ENCODE results near the gene CGN.

CGN gene

DNA sequence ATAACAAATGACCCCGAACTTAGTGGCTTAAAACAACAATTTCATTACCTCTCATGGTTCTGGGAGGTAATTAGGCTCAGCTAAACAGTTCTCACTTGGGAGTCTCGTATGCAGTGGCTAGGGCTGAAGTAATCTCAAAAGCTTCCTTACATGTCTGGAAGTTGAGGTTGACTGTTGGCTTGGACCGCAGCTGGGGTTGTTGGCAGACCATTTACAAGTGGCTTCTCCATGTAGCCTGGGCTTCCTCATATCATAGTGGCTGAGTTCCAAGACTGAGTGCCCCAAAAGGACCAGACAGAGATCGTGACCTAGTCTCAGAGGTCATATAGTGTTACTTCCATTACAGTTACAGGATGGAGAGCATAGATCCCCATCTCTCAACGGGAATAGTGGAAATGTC lies 49.5 kb upstream of the CGN start:
- Histone ChIP-seq H3K36me3 (ENCODE audit: control insufficient read depth in 2 of 2, insufficient read depth in 1 of 2, low read length in 2 of 2) (no peaks in the 10 kb centered on the region), H3K4me1 (ENCODE audit: control insufficient read depth, insufficient read depth, low read length) (0 out of 2 replicates have a peak, but pooled peaks cover 2% of the 10 kb centered on the region), H3K4me3 (ENCODE audit: low read depth, low read length) (no peak overlapping the region), H3K9me3 (ENCODE audit: control insufficient read depth, insufficient read depth, low read depth, low read length) (no peaks in the 10 kb centered on the region), H3K27ac (ENCODE audit: extremely low read depth, low read depth, low read length) (no peak overlapping the region)
- CTCF ChIA-PET: interaction anchor here (0.6 kb wide), 1 partner anchor 128 kb away, joined by 3 read pairs; no protein-coding TSS in a partner anchor
- TF ChIP-seq ZNF140 (tag by site-specific recombination; IDR thresholded peaks at IDR 0.05): no peak
- TF ChIP-seq ZNF366 (tag by site-specific recombination; conservative IDR thresholded peaks at IDR 0.05): no peak
- no peak for TF ChIP-seq ZNF596 (tag by site-specific recombination; IDR thresholded peaks at IDR 0.05)
- no peak for TF ChIP-seq ZNF266 (tag by site-specific recombination; IDR thresholded peaks at IDR 0.05; ENCODE audit: low read depth)
- TF ChIP-seq ZNF239 (tag by site-specific recombination; IDR thresholded peaks at IDR 0.05): no peak
- TF ChIP-seq ZBTB1 (tag by site-specific recombination; IDR thresholded peaks at IDR 0.05): no peak
- TF ChIP-seq HOXD13 (CRISPR knock-in tag; IDR thresholded peaks at IDR 0.05; ENCODE audit: borderline replicate concordance): no peak
- TF ChIP-seq ZNF747 (tag by site-specific recombination; IDR thresholded peaks at IDR 0.05): no peak
- no peak for TF ChIP-seq ZSCAN16 (tag by site-specific recombination; IDR thresholded peaks at IDR 0.05)
- no peak for TF ChIP-seq ZNF707 (tag by site-specific recombination; IDR thresholded peaks at IDR 0.05)
- TF ChIP-seq ZNF473 (tag by site-specific recombination; IDR thresholded peaks at IDR 0.05): no peak
- no peak for TF ChIP-seq ZNF501 (tag by site-specific recombination; IDR thresholded peaks at IDR 0.05)
- POLR2A ChIA-PET: interaction anchor here (1.2 kb wide), 1 partner anchor 11 kb away, joined by 4 read pairs; no protein-coding TSS in a partner anchor

DNA sequence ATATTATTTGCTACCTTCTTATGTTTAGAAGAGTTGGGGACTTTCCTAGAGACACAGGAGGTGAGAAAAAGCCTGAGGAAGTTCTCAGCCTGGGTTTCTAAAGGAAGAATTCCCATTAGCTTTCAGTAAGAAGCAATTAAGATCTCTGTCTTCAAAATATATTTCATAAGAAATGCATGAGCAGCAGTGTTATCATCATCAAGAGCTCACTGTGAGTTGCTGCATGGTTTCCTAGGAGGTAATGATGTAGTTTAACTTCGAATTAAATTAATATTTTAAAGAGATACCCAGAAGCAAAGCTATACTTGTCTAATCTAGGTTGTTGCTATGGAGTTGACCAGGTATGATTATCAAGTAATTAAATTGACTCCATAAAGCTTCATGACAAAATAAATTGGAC lies 46.2 kb upstream of the CGN start:
- POLR2A ChIA-PET: interaction anchor here (0.6 to 1.5 kb wide), 3 partner anchors 10 to 40 kb away, joined by 3 to 4 read pairs (median 3); no protein-coding TSS in a partner anchor
- CTCF ChIA-PET: interaction anchor here (0.8 to 2.2 kb wide), 3 partner anchors 10 to 69 kb away, joined by 3 to 9 read pairs (median 3); no protein-coding TSS in a partner anchor
- Histone ChIP-seq H3K9me3 (ENCODE audit: control insufficient read depth, insufficient read depth, low read depth, low read length) (no peaks in the 10 kb centered on the region), H3K4me1 (ENCODE audit: control insufficient read depth, insufficient read depth, low read length) (no peaks in the 10 kb centered on the region), H3K27ac (ENCODE audit: extremely low read depth, low read depth, low read length) (no peak overlapping the region), H3K36me3 (ENCODE audit: control insufficient read depth in 2 of 2, insufficient read depth in 1 of 2, low read length in 2 of 2) (no peaks in the 10 kb centered on the region), H3K4me3 (ENCODE audit: low read depth, low read length) (no peak overlapping the region)
- TF ChIP-seq ZNF2 (tag by site-specific recombination; IDR thresholded peaks at IDR 0.05): no peak
- no peak for TF ChIP-seq OSR2 (tag by site-specific recombination; IDR thresholded peaks at IDR 0.05)
- TF ChIP-seq GFI1B (tag by site-specific recombination; IDR thresholded peaks at IDR 0.05): no peak
- TF ChIP-seq, protein P1, sequence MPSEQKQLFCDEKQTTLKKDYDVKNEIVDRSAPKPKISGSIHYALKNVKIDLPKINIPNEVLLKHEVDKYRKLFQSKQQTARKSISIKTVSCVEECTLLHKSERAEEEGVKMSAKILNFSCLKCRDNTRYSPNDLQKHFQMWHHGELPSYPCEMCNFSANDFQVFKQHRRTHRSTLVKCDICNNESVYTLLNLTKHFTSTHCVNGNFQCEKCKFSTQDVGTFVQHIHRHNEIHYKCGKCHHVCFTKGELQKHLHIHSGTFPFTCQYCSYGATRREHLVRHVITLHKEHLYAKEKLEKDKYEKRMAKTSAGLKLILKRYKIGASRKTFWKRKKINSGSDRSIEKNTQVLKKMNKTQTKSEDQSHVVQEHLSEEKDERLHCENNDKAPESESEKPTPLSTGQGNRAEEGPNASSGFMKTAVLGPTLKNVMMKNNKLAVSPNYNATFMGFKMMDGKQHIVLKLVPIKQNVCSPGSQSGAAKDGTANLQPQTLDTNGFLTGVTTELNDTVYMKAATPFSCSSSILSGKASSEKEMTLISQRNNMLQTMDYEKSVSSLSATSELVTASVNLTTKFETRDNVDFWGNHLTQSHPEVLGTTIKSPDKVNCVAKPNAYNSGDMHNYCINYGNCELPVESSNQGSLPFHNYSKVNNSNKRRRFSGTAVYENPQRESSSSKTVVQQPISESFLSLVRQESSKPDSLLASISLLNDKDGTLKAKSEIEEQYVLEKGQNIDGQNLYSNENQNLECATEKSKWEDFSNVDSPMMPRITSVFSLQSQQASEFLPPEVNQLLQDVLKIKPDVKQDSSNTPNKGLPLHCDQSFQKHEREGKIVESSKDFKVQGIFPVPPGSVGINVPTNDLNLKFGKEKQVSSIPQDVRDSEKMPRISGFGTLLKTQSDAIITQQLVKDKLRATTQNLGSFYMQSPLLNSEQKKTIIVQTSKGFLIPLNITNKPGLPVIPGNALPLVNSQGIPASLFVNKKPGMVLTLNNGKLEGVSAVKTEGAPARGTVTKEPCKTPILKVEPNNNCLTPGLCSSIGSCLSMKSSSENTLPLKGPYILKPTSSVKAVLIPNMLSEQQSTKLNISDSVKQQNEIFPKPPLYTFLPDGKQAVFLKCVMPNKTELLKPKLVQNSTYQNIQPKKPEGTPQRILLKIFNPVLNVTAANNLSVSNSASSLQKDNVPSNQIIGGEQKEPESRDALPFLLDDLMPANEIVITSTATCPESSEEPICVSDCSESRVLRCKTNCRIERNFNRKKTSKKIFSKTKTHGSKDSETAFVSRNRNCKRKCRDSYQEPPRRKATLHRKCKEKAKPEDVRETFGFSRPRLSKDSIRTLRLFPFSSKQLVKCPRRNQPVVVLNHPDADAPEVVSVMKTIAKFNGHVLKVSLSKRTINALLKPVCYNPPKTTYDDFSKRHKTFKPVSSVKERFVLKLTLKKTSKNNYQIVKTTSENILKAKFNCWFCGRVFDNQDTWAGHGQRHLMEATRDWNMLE (tag by site-specific recombination; conservative IDR thresholded peaks at IDR 0.05; ENCODE audit: low read depth): no peak
- TF ChIP-seq, protein P2, sequence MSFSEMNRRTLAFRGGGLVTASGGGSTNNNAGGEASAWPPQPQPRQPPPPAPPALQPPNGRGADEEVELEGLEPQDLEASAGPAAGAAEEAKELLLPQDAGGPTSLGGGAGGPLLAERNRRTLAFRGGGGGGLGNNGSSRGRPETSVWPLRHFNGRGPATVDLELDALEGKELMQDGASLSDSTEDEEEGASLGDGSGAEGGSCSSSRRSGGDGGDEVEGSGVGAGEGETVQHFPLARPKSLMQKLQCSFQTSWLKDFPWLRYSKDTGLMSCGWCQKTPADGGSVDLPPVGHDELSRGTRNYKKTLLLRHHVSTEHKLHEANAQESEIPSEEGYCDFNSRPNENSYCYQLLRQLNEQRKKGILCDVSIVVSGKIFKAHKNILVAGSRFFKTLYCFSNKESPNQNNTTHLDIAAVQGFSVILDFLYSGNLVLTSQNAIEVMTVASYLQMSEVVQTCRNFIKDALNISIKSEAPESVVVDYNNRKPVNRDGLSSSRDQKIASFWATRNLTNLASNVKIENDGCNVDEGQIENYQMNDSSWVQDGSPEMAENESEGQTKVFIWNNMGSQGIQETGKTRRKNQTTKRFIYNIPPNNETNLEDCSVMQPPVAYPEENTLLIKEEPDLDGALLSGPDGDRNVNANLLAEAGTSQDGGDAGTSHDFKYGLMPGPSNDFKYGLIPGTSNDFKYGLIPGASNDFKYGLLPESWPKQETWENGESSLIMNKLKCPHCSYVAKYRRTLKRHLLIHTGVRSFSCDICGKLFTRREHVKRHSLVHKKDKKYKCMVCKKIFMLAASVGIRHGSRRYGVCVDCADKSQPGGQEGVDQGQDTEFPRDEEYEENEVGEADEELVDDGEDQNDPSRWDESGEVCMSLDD (tag by site-specific recombination; IDR thresholded peaks at IDR 0.05): no peak
- no peak for TF ChIP-seq ZNF707 (tag by site-specific recombination; IDR thresholded peaks at IDR 0.05)
- TF ChIP-seq ZNF112 (tag by site-specific recombination; IDR thresholded peaks at IDR 0.05): no peak
- TF ChIP-seq, protein P3, sequence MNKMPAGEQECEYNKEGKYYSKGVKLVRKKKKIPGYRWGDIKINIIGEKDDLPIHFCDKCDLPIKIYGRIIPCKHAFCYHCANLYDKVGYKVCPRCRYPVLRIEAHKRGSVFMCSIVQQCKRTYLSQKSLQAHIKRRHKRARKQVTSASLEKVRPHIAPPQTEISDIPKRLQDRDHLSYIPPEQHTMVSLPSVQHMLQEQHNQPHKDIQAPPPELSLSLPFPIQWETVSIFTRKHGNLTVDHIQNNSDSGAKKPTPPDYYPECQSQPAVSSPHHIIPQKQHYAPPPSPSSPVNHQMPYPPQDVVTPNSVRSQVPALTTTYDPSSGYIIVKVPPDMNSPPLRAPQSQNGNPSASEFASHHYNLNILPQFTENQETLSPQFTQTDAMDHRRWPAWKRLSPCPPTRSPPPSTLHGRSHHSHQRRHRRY (tag by site-specific recombination; IDR thresholded peaks at IDR 0.05): no peak

Measured in HEK293 (cell line).